ENCODE results near the gene FAM98B. TPM values are rescaled to one million over a fixed set of nuclear protein-coding genes. Genes with fewer than 3 reads are reported as not detected.

The FAM98B gene
- total and polyA plus RNA-seq, 2 donors = 13.4 to 39.4 TPM

DNA sequence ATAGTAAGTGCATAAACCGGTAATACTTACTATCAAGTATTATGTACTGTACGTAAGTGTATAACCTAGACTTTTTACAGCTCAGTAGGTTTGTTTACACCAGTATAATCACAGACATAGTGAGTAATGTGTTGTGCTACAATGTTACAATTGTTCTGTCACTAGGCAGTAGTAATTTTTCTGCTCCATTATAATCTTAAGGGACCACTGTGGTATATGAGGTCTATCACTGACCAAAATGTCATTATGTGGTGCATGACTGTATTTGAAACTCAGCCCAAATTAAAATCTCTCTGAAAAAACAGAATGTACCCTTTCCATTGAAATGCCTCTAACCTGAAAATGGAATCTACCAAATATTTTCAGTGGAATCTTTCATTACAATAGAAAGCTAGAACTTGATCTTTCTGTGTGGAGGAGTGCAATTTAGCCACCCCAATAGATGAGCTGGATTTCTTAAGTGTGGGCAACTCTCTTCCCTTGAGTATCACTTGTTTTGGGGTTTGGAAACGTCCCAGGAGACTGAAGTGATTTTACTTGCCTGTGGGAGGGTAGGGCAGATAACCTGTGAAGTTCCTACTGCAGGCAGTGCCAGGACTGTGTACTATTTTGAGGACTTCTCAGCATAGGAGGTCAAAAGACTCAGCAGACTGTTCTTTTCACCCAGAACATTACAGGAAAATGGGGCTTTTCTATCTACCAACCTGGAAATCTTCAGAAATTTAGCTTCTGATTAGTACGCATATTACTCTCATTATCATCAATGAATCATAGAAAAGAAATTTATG is 50.9 kb downstream of the FAM98B start:
- Histone ChIP-seq H3K27ac (ENCODE audit: low read depth) (no peak overlapping the region), H3K4me1 (ENCODE audit: insufficient read depth) (no peaks in the 10 kb centered on the region), H3K4me3 (ENCODE audit: low read depth, low read length) (no peak overlapping the region), H3K36me3 (ENCODE audit: insufficient read depth) (no peaks in the 10 kb centered on the region)
- DNase-seq (ENCODE audit: extremely low spot score) = no peak
- WGBS = 80% methylated on average over 4 of the region's 4 CpGs

DNA sequence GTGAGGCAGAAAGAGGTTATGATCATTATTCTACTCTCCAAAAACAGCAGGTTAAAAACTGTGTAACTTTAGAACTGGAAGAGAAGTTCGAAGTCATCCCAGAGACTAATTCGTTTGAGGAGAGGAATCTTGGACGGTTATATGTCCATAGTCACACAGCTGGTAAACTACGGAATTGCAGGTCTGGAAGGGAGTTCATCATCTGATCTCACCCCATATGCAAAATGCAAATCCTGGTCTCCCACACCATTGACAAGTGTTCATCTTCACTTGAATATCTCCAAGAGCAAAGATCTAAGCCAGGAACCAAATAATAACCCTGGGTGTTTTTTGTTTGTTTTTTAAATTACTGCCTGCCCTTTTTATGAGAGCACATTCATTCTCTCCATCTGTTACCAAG is 53.1 kb downstream of the FAM98B start:
- 64% methylated on average over 4 of the region's 4 CpGs for WGBS

GRCh38 chr15:38507570-38507969 is 53.6 kb downstream of the FAM98B start:
- no peak overlapping the region for H3K27ac ChIP-seq (ENCODE audit: low read depth)
- H3K4me1 ChIP-seq (ENCODE audit: insufficient read depth) = no peaks in the 10 kb centered on the region
- no peak for DNase-seq (ENCODE audit: extremely low spot score)
- H3K4me3 ChIP-seq (ENCODE audit: low read depth, low read length) = no peak overlapping the region
- 85% methylated on average over 7 of the region's 7 CpGs for WGBS
- H3K36me3 ChIP-seq (ENCODE audit: insufficient read depth) = no peaks in the 10 kb centered on the region

More for the DNA sequence above, 53.1 kb downstream of the FAM98B start:
- DNase-seq (ENCODE audit: extremely low spot score) = no peak
- Histone ChIP-seq H3K4me1 (ENCODE audit: insufficient read depth) (no peaks in the 10 kb centered on the region), H3K4me3 (ENCODE audit: low read depth, low read length) (no peak overlapping the region), H3K36me3 (ENCODE audit: insufficient read depth) (no peaks in the 10 kb centered on the region), H3K27ac (ENCODE audit: low read depth) (no peak overlapping the region)

DNA sequence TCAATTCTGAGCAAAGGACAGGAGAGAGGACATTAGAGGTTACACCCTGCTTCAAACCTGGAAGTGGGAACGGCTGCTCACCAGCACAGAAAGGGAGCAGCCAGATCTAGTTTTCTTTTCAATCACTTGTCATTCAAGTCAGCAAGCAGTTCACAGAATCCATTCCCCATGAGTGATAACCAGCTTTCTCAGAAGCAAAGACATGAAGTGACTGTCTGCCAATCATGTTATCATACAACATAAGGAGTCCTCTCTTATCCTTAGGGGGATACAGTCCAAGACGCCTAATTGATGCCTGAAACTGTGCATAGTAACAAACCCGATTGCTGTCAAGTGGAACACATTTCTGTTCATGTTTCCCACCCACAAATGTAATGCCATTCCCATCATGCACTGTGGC is 54.7 kb downstream of the FAM98B start:
- H3K27ac ChIP-seq (ENCODE audit: low read depth) = no peak overlapping the region
- H3K4me3 ChIP-seq (ENCODE audit: low read depth, low read length) = no peak overlapping the region
- DNase-seq (ENCODE audit: extremely low spot score) = no peak
- WGBS = 66% methylated on average over 3 of the region's 3 CpGs
- no peaks in the 10 kb centered on the region for H3K36me3 ChIP-seq (ENCODE audit: insufficient read depth)
- no peaks in the 10 kb centered on the region for H3K4me1 ChIP-seq (ENCODE audit: insufficient read depth)

DNA sequence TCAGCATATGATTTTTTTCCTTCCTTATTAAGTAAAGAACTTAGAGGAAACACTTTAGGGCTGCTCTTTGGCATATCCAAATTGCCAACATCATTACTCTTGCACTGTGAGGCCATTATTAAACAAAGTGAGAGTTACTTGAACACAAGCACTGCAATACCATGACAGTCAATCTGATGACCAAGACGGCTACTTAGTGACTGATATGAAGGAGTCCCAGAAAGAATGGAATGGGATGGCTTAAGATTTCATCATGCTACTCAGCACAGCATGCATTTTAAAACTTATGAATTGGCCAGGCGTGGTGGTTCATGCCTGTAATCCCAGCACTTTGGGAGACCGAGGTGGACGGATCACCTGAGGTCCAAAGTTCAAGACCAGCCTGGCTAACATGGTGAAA is 55.2 kb downstream of the FAM98B start:
- WGBS = 92% methylated on average over 4 of the region's 4 CpGs
- no peaks in the 10 kb centered on the region for H3K4me1 ChIP-seq (ENCODE audit: insufficient read depth)
- no peak for DNase-seq (ENCODE audit: extremely low spot score)
- H3K4me3 ChIP-seq (ENCODE audit: low read depth, low read length) = no peak overlapping the region
- H3K27ac ChIP-seq (ENCODE audit: low read depth) = no peak overlapping the region
- H3K36me3 ChIP-seq (ENCODE audit: insufficient read depth) = no peaks in the 10 kb centered on the region

DNA sequence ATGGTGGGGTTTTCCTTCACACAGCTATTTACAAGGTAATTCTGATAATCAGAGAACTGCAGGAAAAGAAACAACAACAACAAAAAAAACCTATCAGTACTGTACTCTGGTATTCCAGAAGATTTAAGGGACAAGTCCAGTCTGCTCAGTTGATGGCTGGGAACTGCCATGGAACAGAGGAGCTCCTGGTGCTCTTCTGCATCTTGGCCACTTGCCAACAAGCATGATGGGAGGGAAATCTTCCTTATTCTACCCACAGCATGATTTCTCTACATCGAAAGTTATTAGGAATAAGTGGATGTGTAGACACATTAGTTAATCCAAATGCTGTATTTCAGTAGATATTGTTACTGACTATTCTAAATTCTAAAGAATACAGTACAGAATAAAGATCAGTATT is 59.0 kb downstream of the FAM98B start:
- WGBS = 73% methylated on average over 1 of the region's 1 CpG
- Histone ChIP-seq H3K4me3 (ENCODE audit: low read depth, low read length) (no peak overlapping the region), H3K4me1 (ENCODE audit: insufficient read depth) (no peaks in the 10 kb centered on the region), H3K27ac (ENCODE audit: low read depth) (no peak overlapping the region), H3K36me3 (ENCODE audit: insufficient read depth) (no peaks in the 10 kb centered on the region)
- DNase-seq (ENCODE audit: extremely low spot score) = no peak

DNA sequence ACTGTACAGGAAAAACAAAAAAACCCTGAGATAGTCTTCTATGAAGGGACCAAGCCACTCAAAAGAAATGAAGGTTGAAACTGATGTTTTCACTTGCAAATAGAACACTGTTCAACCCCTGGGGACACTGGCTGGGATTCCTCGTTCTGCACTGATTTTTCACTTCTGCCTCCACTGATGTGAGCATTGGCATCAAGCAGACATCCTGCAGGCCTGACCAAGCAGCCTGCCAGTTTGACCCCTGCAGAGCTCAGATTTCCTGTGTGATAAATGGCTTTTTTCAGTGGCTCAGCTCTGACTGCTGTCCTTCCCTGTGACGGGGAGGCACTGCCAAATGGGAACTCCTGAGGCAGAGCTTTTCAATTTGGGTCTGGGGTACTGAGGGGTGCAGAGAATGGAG is 60.7 kb downstream of the FAM98B start:
- Histone ChIP-seq H3K27ac (ENCODE audit: low read depth) (no peak overlapping the region), H3K4me3 (ENCODE audit: low read depth, low read length) (no peak overlapping the region), H3K36me3 (ENCODE audit: insufficient read depth) (no peaks in the 10 kb centered on the region), H3K4me1 (ENCODE audit: insufficient read depth) (no peaks in the 10 kb centered on the region)
- WGBS = 52% methylated on average over 2 of the region's 2 CpGs
- no peak for DNase-seq (ENCODE audit: extremely low spot score)

DNA sequence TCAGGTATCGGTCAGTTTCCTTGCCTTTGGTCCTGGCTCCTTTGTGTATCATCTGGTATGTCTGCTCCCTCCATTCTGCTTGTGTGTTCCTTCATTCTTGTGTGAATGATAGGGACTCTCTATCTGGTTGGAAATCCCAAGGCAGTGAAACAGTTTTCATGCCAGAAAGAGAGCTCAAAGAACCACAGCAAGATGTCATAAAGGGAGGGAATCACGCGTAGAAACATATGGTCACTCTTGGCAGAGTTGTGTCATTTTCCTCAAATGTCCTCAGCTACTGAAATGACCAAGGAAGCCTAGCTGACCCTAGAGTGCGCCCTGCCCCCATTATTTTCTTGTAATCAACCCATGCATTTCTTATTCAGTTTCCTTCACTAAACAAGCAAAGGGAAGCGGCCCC is 62.7 kb downstream of the FAM98B start:
- no peak overlapping the region for H3K27ac ChIP-seq (ENCODE audit: low read depth)
- no peak for DNase-seq (ENCODE audit: extremely low spot score)
- no peak overlapping the region for H3K4me3 ChIP-seq (ENCODE audit: low read depth, low read length)
- no peaks in the 10 kb centered on the region for H3K36me3 ChIP-seq (ENCODE audit: insufficient read depth)
- no peaks in the 10 kb centered on the region for H3K4me1 ChIP-seq (ENCODE audit: insufficient read depth)
- WGBS = 81% methylated on average over 5 of the region's 5 CpGs

DNA sequence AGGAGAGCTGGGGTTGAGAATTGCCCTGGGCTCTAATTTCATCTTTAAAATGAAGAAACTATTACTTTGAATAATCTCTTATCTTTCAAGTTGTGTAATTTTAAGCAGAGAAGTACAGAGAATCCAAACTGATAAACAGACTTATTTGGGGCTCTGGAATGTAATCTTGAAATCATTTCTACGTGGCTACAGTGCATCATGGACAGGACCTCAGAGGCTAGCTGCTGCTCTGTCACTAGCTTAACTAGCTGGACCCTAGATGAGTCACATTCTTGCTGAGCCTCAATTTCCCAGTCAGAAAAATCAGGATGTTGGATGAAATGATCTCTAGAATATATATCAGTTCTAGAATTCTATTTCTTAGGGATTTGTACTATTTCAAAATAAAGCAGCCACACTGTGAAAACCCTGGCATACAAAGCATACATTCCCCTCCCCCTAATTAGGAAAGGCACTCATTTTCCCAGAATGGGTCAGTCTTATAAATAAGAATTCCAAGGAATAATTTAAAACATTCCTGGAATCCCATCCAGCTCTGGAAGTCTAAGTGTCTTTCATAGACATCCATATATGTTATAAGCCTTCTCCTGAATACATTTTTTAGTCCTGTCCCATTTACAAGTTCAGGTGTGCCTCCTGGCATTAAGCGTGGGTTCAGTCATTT is 63.5 kb downstream of the FAM98B start:
- Histone ChIP-seq H3K4me3 (ENCODE audit: low read depth, low read length) (no peak overlapping the region), H3K4me1 (ENCODE audit: insufficient read depth) (no peaks in the 10 kb centered on the region), H3K36me3 (ENCODE audit: insufficient read depth) (no peaks in the 10 kb centered on the region), H3K27ac (ENCODE audit: low read depth) (no peak overlapping the region)
- WGBS = 57% methylated on average over 2 of the region's 2 CpGs
- no peak for DNase-seq (ENCODE audit: extremely low spot score)

- H3K4me3 ChIP-seq (ENCODE audit: low read depth, low read length) = no peak overlapping the region
- no peaks in the 10 kb centered on the region for H3K4me1 ChIP-seq (ENCODE audit: insufficient read depth)
- no peaks in the 10 kb centered on the region for H3K36me3 ChIP-seq (ENCODE audit: insufficient read depth)
- H3K27ac ChIP-seq (ENCODE audit: low read depth) = no peak overlapping the region
- DNase-seq (ENCODE audit: extremely low spot score) = no peak
- WGBS = 92% methylated on average over 4 of the region's 4 CpGs
Observed at GRCh38 chr15:38518084-38518483, 64.2 kb downstream of the FAM98B start.

GRCh38 chr15:38520035-38520434 is 66.1 kb downstream of the FAM98B start:
- Histone ChIP-seq H3K4me3 (ENCODE audit: low read depth, low read length) (no peak overlapping the region), H3K36me3 (ENCODE audit: insufficient read depth) (no peaks in the 10 kb centered on the region), H3K27ac (ENCODE audit: low read depth) (no peak overlapping the region), H3K4me1 (ENCODE audit: insufficient read depth) (no peaks in the 10 kb centered on the region)
- 83% methylated on average over 3 of the region's 3 CpGs for WGBS
- no peak for DNase-seq (ENCODE audit: extremely low spot score)

DNA sequence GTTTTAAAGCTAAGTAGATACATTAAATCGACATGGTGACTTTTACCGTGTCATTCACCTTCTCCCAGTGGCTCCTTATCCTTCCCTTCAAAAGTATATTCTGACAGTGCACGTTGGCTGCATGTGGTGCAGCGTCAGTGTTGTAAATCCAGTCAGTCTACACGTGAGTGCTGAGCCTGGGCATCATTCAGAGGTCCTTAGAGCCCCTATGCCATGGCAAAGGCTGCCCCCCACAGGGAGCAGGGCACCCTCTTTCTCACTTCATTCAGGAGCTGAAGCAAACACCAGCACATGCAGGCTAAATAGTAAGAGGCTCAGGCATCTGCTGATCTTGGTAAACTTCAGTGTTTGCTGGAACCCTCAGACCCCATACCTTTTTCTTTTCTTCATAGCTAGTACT is 67.4 kb downstream of the FAM98B start:
- H3K4me3 ChIP-seq (ENCODE audit: low read depth, low read length) = no peak overlapping the region
- DNase-seq (ENCODE audit: extremely low spot score) = no peak
- H3K4me1 ChIP-seq (ENCODE audit: insufficient read depth) = no peaks in the 10 kb centered on the region
- WGBS = 53% methylated on average over 5 of the region's 5 CpGs
- no peaks in the 10 kb centered on the region for H3K36me3 ChIP-seq (ENCODE audit: insufficient read depth)
- H3K27ac ChIP-seq (ENCODE audit: low read depth) = no peak overlapping the region

GRCh38 chr15:38522922-38523321 is 69.0 kb downstream of the FAM98B start:
- DNase-seq (ENCODE audit: extremely low spot score) = no peak
- WGBS = 90% methylated on average over 4 of the region's 4 CpGs

GRCh38 chr15:38524156-38524555 is 70.2 kb downstream of the FAM98B start:
- Histone ChIP-seq H3K36me3 (ENCODE audit: insufficient read depth) (no peaks in the 10 kb centered on the region), H3K4me1 (ENCODE audit: insufficient read depth) (no peaks in the 10 kb centered on the region), H3K4me3 (ENCODE audit: low read depth, low read length) (no peak overlapping the region), H3K27ac (ENCODE audit: low read depth) (no peak overlapping the region)
- 89% methylated on average over 5 of the region's 5 CpGs for WGBS
- DNase-seq (ENCODE audit: extremely low spot score) = no peak

More at GRCh38 chr15:38522922-38523321, 69.0 kb downstream of the FAM98B start:
- H3K36me3 ChIP-seq (ENCODE audit: insufficient read depth) = no peaks in the 10 kb centered on the region
- no peaks in the 10 kb centered on the region for H3K4me1 ChIP-seq (ENCODE audit: insufficient read depth)
- no peak overlapping the region for H3K27ac ChIP-seq (ENCODE audit: low read depth)
- H3K4me3 ChIP-seq (ENCODE audit: low read depth, low read length) = no peak overlapping the region

All from urinary bladder (tissue), 4 donors.